IMR-90 (cell line): ENCODE results near the gene GOLGA6C. TPM values are rescaled to one million over a fixed set of nuclear protein-coding genes. Genes with fewer than 3 reads are reported as not detected.
"Not testable (repeated sequence)": the region's sequence is repeated elsewhere in the genome, so short reads cannot be mapped to it uniquely, and the experiment has no call there.

Experiments used
- ATAC-seq: fragments of 200-7000 bp; cut with Tn5 transposase; 2 replicates; pipeline ENCODE4 v1.9.1; 2020; ENCODE audit warnings: low read depth, mild to moderate bottlenecking, moderate library complexity
- BruUV-seq: library from RNA; stranded (reverse); fragments of 400-500 nt; replicated peaks from 2 replicates; lab custom pipeline; 2021; lab: Mats Ljungman, UMichigan
- CTCF ChIA-PET: fragments of 300-600 bp; formaldehyde crosslinking; extraction: SDS; loops from one replicate; lab custom pipeline; 2021; ENCODE audit warnings: antibody characterized with exemption; lab: Yijun Ruan, JAX
- POLR2A ChIA-PET: fragments of 300-600 bp; sonication (Branson Sonifier 250); formaldehyde crosslinking; loops from one replicate; lab custom pipeline; 2022; ENCODE audit warnings: antibody characterized with exemption; ENCODE audit not compliant: unreplicated experiment; lab: Charles Lee
- DNase-seq: peaks from one replicate; pipeline ENCODE4 v3.0.0; 2013
- H2AFZ ChIP-seq: replicated peaks from 2 replicates; pipeline ENCODE3; 2013; ENCODE audit warnings: low read length, mild to moderate bottlenecking; ENCODE audit not compliant: poor library complexity
- H2AK5ac ChIP-seq: 2 replicates; pipeline ENCODE4 v1.6.1; 2013; ENCODE audit warnings: low read depth, low read length, inconsistent platforms
- H2AK9ac ChIP-seq: replicated peaks from 2 replicates; pipeline ENCODE3; 2013; ENCODE audit warnings: mild to moderate bottlenecking, low read depth, low read length, moderate library complexity; ENCODE audit not compliant: poor library complexity
- H2BK120ac ChIP-seq: 2 replicates; pipeline ENCODE4 v1.6.1; 2013; ENCODE audit warnings: low read depth, low read length, inconsistent platforms
- H2BK15ac ChIP-seq: 3 replicates; pipeline ENCODE4 v1.6.1; 2013; ENCODE audit warnings: low read depth, low read length, inconsistent platforms
- H2BK20ac ChIP-seq: 2 replicates; pipeline ENCODE4 v1.6.1; 2013; ENCODE audit warnings: low read depth, mild to moderate bottlenecking, inconsistent platforms, low read length, moderate library complexity
- H2BK5ac ChIP-seq: 2 replicates; pipeline ENCODE4 v1.6.1; 2013; ENCODE audit warnings: mild to moderate bottlenecking, low read depth, low read length, inconsistent platforms; ENCODE audit not compliant: poor library complexity, severe bottlenecking
- H3K14ac ChIP-seq: replicated peaks from 2 replicates; pipeline ENCODE4 v1.6.1; 2013; ENCODE audit warnings: low read depth, low read length, inconsistent platforms
- H3K18ac ChIP-seq: 2 replicates; pipeline ENCODE4 v1.6.1; 2013; ENCODE audit warnings: low read depth, low read length, control low read depth
- H3K23ac ChIP-seq: 2 replicates; pipeline ENCODE4 v1.6.1; 2013; ENCODE audit warnings: low read depth, low read length, inconsistent platforms
- H3K27ac ChIP-seq: 2 replicates; pipeline ENCODE4 v1.5.1; 2013; ENCODE audit warnings: mild to moderate bottlenecking, control low read depth, low read length; ENCODE audit not compliant: insufficient read depth
- H3K27me3 ChIP-seq: 2 replicates; pipeline ENCODE4 v1.6.1; 2013; ENCODE audit warnings: low read length; ENCODE audit not compliant: control insufficient read depth, insufficient read depth
- H3K36me3 ChIP-seq: 2 replicates; pipeline ENCODE4 v1.6.1; 2013; ENCODE audit warnings: low read length, mixed read lengths; ENCODE audit not compliant: control insufficient read depth, insufficient read depth
- H3K4ac ChIP-seq: 2 replicates; pipeline ENCODE4 v1.6.1; 2013; ENCODE audit warnings: low read depth, low read length, inconsistent platforms
- H3K4me1 ChIP-seq: 2 replicates; pipeline ENCODE4 v1.6.1; 2013; ENCODE audit warnings: low read length, mixed read lengths; ENCODE audit not compliant: control insufficient read depth, insufficient read depth
- H3K4me2 ChIP-seq: 2 replicates; pipeline ENCODE4 v1.6.1; 2013; ENCODE audit warnings: low read depth, mild to moderate bottlenecking, control low read depth, low read length, moderate library complexity
- H3K4me3 ChIP-seq: 2 replicates; pipeline ENCODE4 v1.5.1; 2013; ENCODE audit warnings: low read depth, mild to moderate bottlenecking, control low read depth, low read length, moderate library complexity; ENCODE audit not compliant: insufficient read depth
- H3K56ac ChIP-seq: 2 replicates; pipeline ENCODE4 v1.6.1; 2013; ENCODE audit warnings: low read length, inconsistent platforms; ENCODE audit not compliant: insufficient read depth; ENCODE audit errors: extremely low read depth
- H3K79me1 ChIP-seq, 2 experiments: 2 replicates each; pipeline ENCODE4 v1.6.1; 2013; ENCODE audit warnings: low read length in 2 of 2, inconsistent platforms in 1 of 2, low read depth in 1 of 2
- H3K9ac ChIP-seq: 2 replicates; pipeline ENCODE4 v1.6.1; 2013; ENCODE audit warnings: low read depth, low read length, control low read depth
- H3K9me1 ChIP-seq: 2 replicates; pipeline ENCODE4 v1.6.1; 2013; ENCODE audit warnings: low read length, inconsistent platforms; ENCODE audit not compliant: insufficient read depth
- H3K9me3 ChIP-seq: 2 replicates; pipeline ENCODE4 v1.6.1; 2013; ENCODE audit warnings: low read length; ENCODE audit not compliant: control insufficient read depth, insufficient read depth
- H4K20me1 ChIP-seq: 2 replicates; pipeline ENCODE4 v1.6.1; 2013; ENCODE audit warnings: low read length, inconsistent platforms; ENCODE audit not compliant: insufficient read depth
- H4K5ac ChIP-seq: 2 replicates; pipeline ENCODE4 v1.6.1; 2013; ENCODE audit warnings: mild to moderate bottlenecking, low read depth, low read length, control low read depth
- H4K8ac ChIP-seq, 2 experiments: 2 replicates each; pipeline ENCODE4 v1.6.1; 2013; ENCODE audit warnings: low read depth in 2 of 2, low read length in 2 of 2, control low read depth in 1 of 2, inconsistent platforms in 1 of 2
- H4K91ac ChIP-seq: 2 replicates; pipeline ENCODE4 v1.6.1; 2013; ENCODE audit warnings: low read depth, low read length, inconsistent platforms; ENCODE audit not compliant: insufficient read depth
- WGBS, 2 experiments: methylation state at CpG; one replicate each; pipeline versions ENCODE4 v1.1.5 to v1.1.7; 2013; ENCODE audit warnings: missing lambda C conversion rate in 2 of 2; ENCODE audit not compliant: insufficient read length in 1 of 2; ENCODE audit errors: extremely low coverage in 2 of 2; 5-methylcytosine and 5-hydroxymethylcytosine counted together
- dilution Hi-C: fragments of 300-500 bp; cut with HindIII; formaldehyde crosslinking; loops from one replicate; pipeline ENCODE4 v1.14.3; 2018; ENCODE audit warnings: low sequenced_read_pairs; ENCODE audit not compliant: unreplicated experiment
- in situ Hi-C: fragments of 300-500 bp; cut with MboI; formaldehyde crosslinking; loops from 3 replicates; pipeline ENCODE4 v1.14.3; 2019; ENCODE audit warnings: low sequenced_read_pairs, inconsistent platforms, mixed read lengths
- intact Hi-C: fragments of 100-400 bp; cut with micrococcal nuclease; formaldehyde crosslinking; loops from 2 replicates; pipeline ENCODE4 v1.10.0; 2022
- microRNA-seq, 2 experiments: library from miRNA; stranded (forward) in 1 of 2; unstranded in 1 of 2; fragments of 10-50 nt in 1 of 2; fragments of <30 nt in 1 of 2; gene quantifications in 1 of 2; microRNA quantifications in 1 of 2; one replicate each; pipeline versions ENCODE3 to v1.1.0; 2013 to 2020; ENCODE audit not compliant: insufficient read depth in 1 of 2, insufficient read length in 1 of 2, unreplicated experiment in 1 of 2
- polyA plus RNA-seq, 3 experiments: library from polyadenylated mRNA; depleted of rRNA; stranded (reverse); fragments of >200 nt; gene quantifications; 2 replicates each; pipeline ENCODE4 v1.2.3, GENCODE V29; 2012; ENCODE audit warnings: low replicate concordance in 1 of 3
- small RNA-seq, 5 experiments: library from RNA; depleted of rRNA; stranded (forward); fragments of <200 nt; gene quantifications; one replicate each; pipeline ENCODE3, GENCODE V24; 2012
- total RNA-seq: library from RNA; depleted of rRNA; stranded (reverse); fragments of >200 nt; gene quantifications from 2 replicates; pipeline ENCODE4 v1.2.3, GENCODE V29; 2012; rRNA removed

The GOLGA6C gene
- total and polyA plus RNA-seq, 2 of the 4 experiments (the other 2 are of a cell fraction): not detected

GRCh38 chr15:75319231-75319897, 61.2 kb downstream of the GOLGA6C start:
- H3K9ac ChIP-seq, H3K4me1 ChIP-seq, H4K5ac ChIP-seq, intact Hi-C loops, H3K23ac ChIP-seq, H3K14ac ChIP-seq, H2BK20ac ChIP-seq, ATAC-seq, H2BK120ac ChIP-seq, H3K18ac ChIP-seq, H3K4me3 ChIP-seq, in situ Hi-C loops, H3K27ac ChIP-seq, BruUV-seq, H3K56ac ChIP-seq, H2BK5ac ChIP-seq, H4K20me1 ChIP-seq, H3K79me1 ChIP-seq, H3K36me3 ChIP-seq, H4K91ac ChIP-seq, H3K9me3 ChIP-seq, H2AK5ac ChIP-seq, H3K4me2 ChIP-seq, dilution Hi-C loops, H2AK9ac ChIP-seq, POLR2A ChIA-PET, H4K8ac ChIP-seq, H3K4ac ChIP-seq, CTCF ChIA-PET, H2AFZ ChIP-seq, H2BK15ac ChIP-seq, H3K9me1 ChIP-seq, DNase-seq: not testable (repeated sequence)
- no CpG with 5 or more reads among the region's 5 CpGs for WGBS, 2 experiments
- peaks cover 33% of the 10 kb centered on the region for H3K27me3 ChIP-seq

Small RNAs within 50 kb of the gene (microRNA-seq; reads per million reads assigned to microRNA genes)
- gene AC068338.1 (ENCODE audit: insufficient read depth, insufficient read length) (not detected), gene RN7SL327P (ENCODE audit: insufficient read depth, insufficient read length) (not detected), gene RN7SL489P (ENCODE audit: insufficient read depth, insufficient read length) (not detected)

Small RNAs within 50 kb of the gene (small RNA-seq; reads per million reads assigned to genes)
- gene AC068338.1: 0 reads per million in 5 experiments
- 0 reads per million in 5 experiments for gene RN7SL327P
- 0 reads per million in 5 experiments for gene RN7SL489P

Other genes with a start within 250 kb of the GOLGA6C start
- 5.6 and 13.3 TPM in 2 replicates for gene PPCDC, start 234.7 kb upstream of the GOLGA6C start, total RNA-seq
- gene PPCDC, start 234.7 kb upstream of the GOLGA6C start, polyA plus RNA-seq (2012; rRNA removed): 16.3 and 17.1 TPM in 2 replicates
- gene C15orf39, start 56.5 kb upstream of the GOLGA6C start, total RNA-seq: 1.3 and 1.9 TPM in 2 replicates
- 5.7 and 7.0 TPM in 2 replicates for gene C15orf39, start 56.5 kb upstream of the GOLGA6C start, polyA plus RNA-seq (2012; rRNA removed)
- gene GOLGA6D, start 24.5 kb downstream of the GOLGA6C start, total RNA-seq: not detected in 2 replicates
- gene GOLGA6D, start 24.5 kb downstream of the GOLGA6C start, polyA plus RNA-seq (2012; rRNA removed): not detected in 2 replicates
- gene COMMD4, start 77.7 kb downstream of the GOLGA6C start, total RNA-seq: 91.2 and 95.5 TPM in 2 replicates
- 133 and 162 TPM in 2 replicates for gene COMMD4, start 77.7 kb downstream of the GOLGA6C start, polyA plus RNA-seq (2012; rRNA removed)
- 0.56 and 1.1 TPM in 2 replicates for gene NEIL1, start 88.7 kb downstream of the GOLGA6C start, total RNA-seq
- 3.6 and 3.7 TPM in 2 replicates for gene NEIL1, start 88.7 kb downstream of the GOLGA6C start, polyA plus RNA-seq (2012; rRNA removed)
- gene MAN2C1, start 110.3 kb downstream of the GOLGA6C start, total RNA-seq: 29.7 and 34.8 TPM in 2 replicates
- gene MAN2C1, start 110.3 kb downstream of the GOLGA6C start, polyA plus RNA-seq (2012; rRNA removed): 153 and 157 TPM in 2 replicates
- gene SIN3A, start 193.4 kb downstream of the GOLGA6C start, total RNA-seq: 25.6 and 31.5 TPM in 2 replicates
- 21.2 and 25.3 TPM in 2 replicates for gene SIN3A, start 193.4 kb downstream of the GOLGA6C start, polyA plus RNA-seq (2012; rRNA removed)